K562 (cell line): ENCODE data around the gene RMND5B. TPM values are rescaled to one million over a fixed set of nuclear protein-coding genes. Genes with fewer than 3 reads are reported as not detected.

Source experiments
- ATAC-seq: fragments of 200-7000 bp; cut with Tn5 transposase; 3 replicates; pipeline ENCODE4 v1.9.1; 2020; ENCODE audit warnings: moderate library complexity
- BruUV-seq: library from RNA; stranded (reverse); fragments of 400-500 nt; replicated peaks from 2 replicates; lab custom pipeline; 2021; lab: Mats Ljungman, UMichigan
- CTCF ChIA-PET: fragments of 300-600 bp; formaldehyde crosslinking; extraction: SDS; loops from one replicate; lab custom pipeline; 2021; ENCODE audit warnings: low intra/inter-chr PET ratio; lab: Yijun Ruan, JAX
- POLR2A ChIA-PET: fragments of 300-600, 350-650 bp; sonication (Branson Sonifier 250); formaldehyde crosslinking; extraction: SDS; loops from one replicate; lab custom pipeline; 2021; ENCODE audit warnings: antibody characterized with exemption, inconsistent platforms; lab: Yijun Ruan, JAX
- DNase-seq, 4 experiments: peaks; one replicate each; pipeline versions ENCODE4 v3.0.0 to v3.0.0-alpha.2; 2011 to 2018; ENCODE audit warnings: low spot score in 3 of 4, mixed read lengths in 3 of 4; ENCODE audit errors: extremely low read depth in 1 of 4
- FAIRE-seq: peaks from 2 replicates; lab custom pipeline; 2011; peaks lifted over from hg19 to GRCh38; lab: Jason Lieb, UNC
- H2AFZ ChIP-seq: 2 replicates; pipeline ENCODE4 v1.6.0; 2011; ENCODE audit warnings: low read depth, low read length, control low read depth, inconsistent platforms
- H3K27ac ChIP-seq: fragments of 200-600 bp; 3 replicates; pipeline ENCODE4 v1.8.0; 2011; ENCODE audit warnings: low read depth, mild to moderate bottlenecking, control low read depth, inconsistent platforms, low read length, moderate library complexity, mixed read lengths; ENCODE audit errors: extremely low read depth
- H3K27me3 ChIP-seq, 2 experiments: fragments of 300-600 bp in 1 of 2; 2 replicates in 1 of 2; 3 replicates in 1 of 2; pipeline versions ENCODE4 v1.6.0 to v1.8.0; 2011; ENCODE audit warnings: inconsistent platforms in 2 of 2, low read length in 2 of 2, mild to moderate bottlenecking in 1 of 2, mixed read lengths in 1 of 2, moderate library complexity in 1 of 2; ENCODE audit not compliant: control insufficient read depth in 2 of 2, insufficient read depth in 2 of 2
- H3K36me3 ChIP-seq: fragments of 300-600 bp; 3 replicates; pipeline ENCODE4 v1.8.0; 2011; ENCODE audit warnings: mild to moderate bottlenecking, low read length, inconsistent platforms; ENCODE audit not compliant: control insufficient read depth, insufficient read depth
- H3K4me1 ChIP-seq, 2 experiments: fragments of 200-600 bp in 1 of 2; replicated peaks in 1 of 2; 2 replicates in 1 of 2; 3 replicates in 1 of 2; pipeline versions ENCODE4 v1.5.1 to v1.8.0; 2011; ENCODE audit warnings: inconsistent platforms in 2 of 2, low read length in 2 of 2, mild to moderate bottlenecking in 1 of 2, mixed read lengths in 1 of 2, moderate library complexity in 1 of 2; ENCODE audit not compliant: control insufficient read depth in 2 of 2, insufficient read depth in 2 of 2
- H3K4me2 ChIP-seq: 2 replicates; pipeline ENCODE4 v1.6.1; 2011; ENCODE audit warnings: low read length, control low read depth, inconsistent platforms, mixed read lengths; ENCODE audit not compliant: insufficient read depth
- H3K4me3 ChIP-seq: fragments of 200-600 bp; sonication (generic), shearing (Covaris generic); 2 replicates; pipeline ENCODE4 v1.5.1; 2016; ENCODE audit warnings: control low read depth, inconsistent platforms
- H3K79me2 ChIP-seq: fragments of 200-600 bp; 3 replicates; pipeline ENCODE4 v1.8.0; 2011; ENCODE audit warnings: low read length, inconsistent platforms; ENCODE audit not compliant: control insufficient read depth, insufficient read depth
- H3K9ac ChIP-seq, 2 experiments: 2 replicates each; pipeline versions ENCODE4 v1.6.0 to v1.6.1; 2011; ENCODE audit warnings: low read depth in 2 of 2, low read length in 2 of 2, control low read depth in 1 of 2, inconsistent platforms in 1 of 2, mild to moderate bottlenecking in 1 of 2, mixed read lengths in 1 of 2; ENCODE audit not compliant: insufficient read depth in 1 of 2
- H3K9me1 ChIP-seq: one replicate; pipeline ENCODE4 v1.6.0; 2011; ENCODE audit warnings: inconsistent platforms, mild to moderate bottlenecking, low read length, moderate library complexity; ENCODE audit not compliant: control insufficient read depth, insufficient read depth
- H3K9me3 ChIP-seq: replicated peaks from 2 replicates; pipeline ENCODE4 v1.5.1; 2011; ENCODE audit warnings: low read depth, low read length, inconsistent platforms; ENCODE audit not compliant: control insufficient read depth, insufficient read depth
- H4K20me1 ChIP-seq: replicated peaks from 2 replicates; pipeline ENCODE4 v1.6.1; 2011; ENCODE audit warnings: low read length, inconsistent platforms, mixed read lengths; ENCODE audit not compliant: control insufficient read depth, insufficient read depth
- COPS2 ChIP-seq: fragments of 450-650 bp; conservative IDR thresholded peaks from 2 replicates; pipeline ENCODE4 v1.6.1; 2016; ENCODE audit warnings: mild to moderate bottlenecking, moderate library complexity
- HCFC1 ChIP-seq: IDR thresholded peaks from 2 replicates; pipeline ENCODE4 v1.6.1; 2012; ENCODE audit warnings: low read depth, low read length, improper control_type of control experiment
- HNRNPK ChIP-seq: fragments of 200-400 bp; formaldehyde crosslinking; IDR thresholded peaks from one replicate; pipeline ENCODE4 v1.6.1; 2018; ENCODE audit warnings: mild to moderate bottlenecking, low read depth, low read length; ENCODE audit not compliant: poor library complexity, severe bottlenecking
- POLR2AphosphoS5 ChIP-seq: IDR thresholded peaks from 2 replicates; pipeline ENCODE4 v1.6.1; 2011; ENCODE audit warnings: mild to moderate bottlenecking, low read depth, low read length, moderate library complexity; ENCODE audit not compliant: control insufficient read depth, insufficient read depth
- SRSF1 ChIP-seq: fragments of 200-400 bp; formaldehyde crosslinking; IDR thresholded peaks from 2 replicates; pipeline ENCODE4 v1.6.1; 2017; ENCODE audit warnings: mild to moderate bottlenecking, low read depth, low read length, moderate library complexity
- ZNF174 ChIP-seq: fragments of 250-450 bp; sonication (Bioruptor Pico); IDR thresholded peaks from 2 replicates; pipeline ENCODE4 v1.4.0; 2020; ENCODE audit warnings: mild to moderate bottlenecking
- ZNF583 ChIP-seq: fragments of 250-450 bp; sonication (Bioruptor Pico); IDR thresholded peaks from 2 replicates; pipeline ENCODE4 v1.4.0; 2020
- ZNF77 ChIP-seq: fragments of 250-450 bp; sonication (Bioruptor Pico); IDR thresholded peaks from 2 replicates; pipeline ENCODE4 v1.5.0; 2020
- WGBS: fragments of 100-300 bp; shearing (Covaris generic); methylation state at CpG from one replicate; pipeline ENCODE4 v1.1.6; 2016; ENCODE audit warnings: low coverage, mixed read lengths; ENCODE audit not compliant: insufficient coverage; ENCODE audit errors: missing lambda C conversion rate; 5-methylcytosine and 5-hydroxymethylcytosine counted together
- in situ Hi-C: fragments of 300-500 bp; cut with MboI; formaldehyde crosslinking; loops from 4 replicates; pipeline ENCODE4 v1.15.0; 2018; ENCODE audit warnings: inconsistent platforms, mixed read lengths
- intact Hi-C: fragments of 100-400 bp; cut with micrococcal nuclease; formaldehyde crosslinking; loops from 2 replicates; pipeline ENCODE4 v1.14.2; 2022
- polyA plus RNA-seq, 8 experiments: library from polyadenylated mRNA; depleted of rRNA in 4 of 8; stranded (reverse) in 5 of 8; unstranded in 3 of 8; fragments of >200 nt; fragmentation: Nextera tagmentation in 2 of 8; fragmentation: Illumina TruSeq in 1 of 8; extraction: Ambion mirVana in 2 of 8; extraction: Trizol in 1 of 8; gene quantifications; 2 replicates each; pipeline versions ENCODE4 v1.2.1 to v1.2.3, GENCODE V29; 2011 to 2014; ENCODE audit warnings: inconsistent platforms in 1 of 8, missing spikeins in 1 of 8
- total RNA-seq, 7 experiments: library from RNA; depleted of rRNA in 6 of 7; stranded (reverse); fragments of >200 nt in 6 of 7; fragmentation: Illumina TruSeq in 2 of 7; extraction: Trizol in 2 of 7; gene quantifications; 2 replicates each; pipeline versions ENCODE4 v1.2.1 to v1.2.3, GENCODE V29; 2011 to 2021; ENCODE audit warnings: low replicate concordance in 1 of 7
- TF ChIP-seq, protein P1 (sequence below): sonication (generic); formaldehyde crosslinking; IDR thresholded peaks from 2 replicates; pipeline ENCODE4 v1.8.1; 2023; ENCODE audit warnings: mild to moderate bottlenecking, missing genetic modification reagents
- TF ChIP-seq, protein P2 (sequence below): fragments of 450-650 bp; IDR thresholded peaks from 2 replicates; pipeline ENCODE4 v1.7.1; 2018; ENCODE audit warnings: mild to moderate bottlenecking, low read depth; ENCODE audit not compliant: partially characterized antibody

The RMND5B gene
- total and polyA plus RNA-seq, 9 of the 15 experiments (the other 6 are each of a cell fraction or from before 2014, with no cell fraction given): 2.6 to 57.0 (median 28.3) TPM

DNA sequence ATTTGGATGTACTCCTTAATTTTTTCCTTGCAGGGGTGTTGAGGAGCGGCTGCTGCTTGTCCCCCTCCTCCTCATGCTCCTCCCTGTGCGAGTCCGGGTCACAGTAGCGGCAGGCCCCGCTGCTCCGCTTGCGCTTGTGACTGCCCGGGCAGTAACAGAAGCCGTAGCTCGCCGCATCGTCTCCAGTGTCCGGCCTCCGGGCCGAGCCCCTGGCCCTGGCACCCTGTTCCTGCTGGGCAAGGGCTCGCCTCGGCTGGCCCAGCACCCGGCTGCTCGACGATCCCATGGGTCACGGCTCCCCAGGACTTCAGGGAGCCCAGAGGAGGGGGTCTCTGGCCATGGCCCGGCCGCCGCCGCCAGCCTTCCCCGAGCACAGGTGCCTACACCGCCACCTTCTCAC lies 56.2 kb downstream of the RMND5B start, which contains the start of gene GMCL2:
Gene GMCL2 (minus strand): TSS at position 358 of the 400 bp plus-strand sequence. CDS start 72 bp downstream, at position 286.
- Histone ChIP-seq H3K4me3 (no peak within 1 kb of the TSS), H3K27me3 (no peaks in the 10 kb centered on the region), H3K9ac (no peak within 1 kb of the TSS), H3K9me1 (no peaks in the 10 kb centered on the region), H3K4me1 (peaks cover 9 to 13% of the 10 kb centered on the region in 2 experiments), H3K4me2 (no peak within 1 kb of the TSS), H4K20me1 (no peaks in the 10 kb centered on the region), H3K9me3 (no peaks in the 10 kb centered on the region), H2AFZ (peak within 1 kb of the TSS; percentile 83), H3K27ac (no peak within 1 kb of the TSS), H3K79me2 (no peaks in the 10 kb centered on the region), H3K36me3 (no peaks in the 10 kb centered on the region)
- in situ Hi-C loops (no loop called here), intact Hi-C loops (no loop called here)
- 85% methylated on average over 21 of the region's 27 CpGs for whole genome bisulfite sequencing
- CTCF ChIA-PET: no interaction called here
- BruUV-seq: no TSS peak
- ATAC-seq (no peak), DNase-seq (peak in 1 of 4 experiments; percentile 8), FAIRE-seq (no peak)
- TF ChIP-seq, protein P1, sequence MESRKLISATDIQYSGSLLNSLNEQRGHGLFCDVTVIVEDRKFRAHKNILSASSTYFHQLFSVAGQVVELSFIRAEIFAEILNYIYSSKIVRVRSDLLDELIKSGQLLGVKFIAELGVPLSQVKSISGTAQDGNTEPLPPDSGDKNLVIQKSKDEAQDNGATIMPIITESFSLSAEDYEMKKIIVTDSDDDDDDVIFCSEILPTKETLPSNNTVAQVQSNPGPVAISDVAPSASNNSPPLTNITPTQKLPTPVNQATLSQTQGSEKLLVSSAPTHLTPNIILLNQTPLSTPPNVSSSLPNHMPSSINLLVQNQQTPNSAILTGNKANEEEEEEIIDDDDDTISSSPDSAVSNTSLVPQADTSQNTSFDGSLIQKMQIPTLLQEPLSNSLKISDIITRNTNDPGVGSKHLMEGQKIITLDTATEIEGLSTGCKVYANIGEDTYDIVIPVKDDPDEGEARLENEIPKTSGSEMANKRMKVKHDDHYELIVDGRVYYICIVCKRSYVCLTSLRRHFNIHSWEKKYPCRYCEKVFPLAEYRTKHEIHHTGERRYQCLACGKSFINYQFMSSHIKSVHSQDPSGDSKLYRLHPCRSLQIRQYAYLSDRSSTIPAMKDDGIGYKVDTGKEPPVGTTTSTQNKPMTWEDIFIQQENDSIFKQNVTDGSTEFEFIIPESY (CRISPR knock-in tag): peak; percentile 69; the same call in 1 of the 2 replicates
- no peak for TF ChIP-seq ZNF583 (CRISPR knock-in tag)
- POLR2A ChIA-PET: interaction anchor here (0.6 kb wide), 1 partner anchor 384 kb away, joined by 3 read pairs; no protein-coding TSS in a partner anchor

DNA sequence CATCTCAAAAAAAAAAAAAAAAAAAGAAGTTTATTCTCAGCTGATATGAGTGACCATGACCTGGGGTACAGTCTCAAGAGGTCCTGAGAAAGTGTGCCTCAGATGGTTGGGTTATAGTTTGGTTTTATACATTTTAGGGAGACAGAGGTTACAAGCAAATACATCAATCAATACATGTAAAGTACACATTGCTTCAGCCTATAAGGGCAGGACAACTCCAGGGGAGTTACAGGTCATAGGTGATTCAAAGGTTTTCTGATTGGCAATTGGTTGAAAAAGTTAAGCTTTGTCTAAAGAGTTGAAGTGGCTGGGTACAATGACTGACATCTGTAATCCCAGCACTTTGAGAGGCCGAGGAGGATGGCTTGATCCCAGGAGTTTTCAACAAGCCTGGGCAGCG lies 58.6 kb downstream of the RMND5B start:
- Histone ChIP-seq H3K4me2 (no peak overlapping the region), H3K9ac (no peak overlapping the region), H3K9me3 (no peaks in the 10 kb centered on the region; the same call in 1 of the 2 replicates), H4K20me1 (no peaks in the 10 kb centered on the region), H3K27me3 (peaks cover 0 to 8% of the 10 kb centered on the region in 2 experiments; a peak in 3 of 5 replicates), H3K36me3 (no peaks in the 10 kb centered on the region), H3K27ac (no peak overlapping the region), H3K9me1 (no peaks in the 10 kb centered on the region), H3K4me1 (peaks cover 5 to 14% of the 10 kb centered on the region in 2 experiments; a peak in 3 of 5 replicates), H3K4me3 (no peak overlapping the region), H2AFZ (no peak overlapping the region), H3K79me2 (no peaks in the 10 kb centered on the region)
- intact Hi-C loops: no loop called here
- ATAC-seq: no peak
- 3% methylated on average over 2 of the region's 2 CpGs for WGBS
- FAIRE-seq: no peak
- ChIA-PET POLR2A (no interaction called here), CTCF (no interaction called here)
- BruUV-seq: no TSS peak
- in situ Hi-C loops: no loop called here
- DNase-seq: no peak
- TF ChIP-seq ZNF174 (CRISPR knock-in tag) (no peak), COPS2 (no peak), POLR2AphosphoS5 (no peak), SRSF1 (no peak), ZNF77 (no peak), HNRNPK (no peak), HCFC1 (no peak)
- TF ChIP-seq, protein P2, sequence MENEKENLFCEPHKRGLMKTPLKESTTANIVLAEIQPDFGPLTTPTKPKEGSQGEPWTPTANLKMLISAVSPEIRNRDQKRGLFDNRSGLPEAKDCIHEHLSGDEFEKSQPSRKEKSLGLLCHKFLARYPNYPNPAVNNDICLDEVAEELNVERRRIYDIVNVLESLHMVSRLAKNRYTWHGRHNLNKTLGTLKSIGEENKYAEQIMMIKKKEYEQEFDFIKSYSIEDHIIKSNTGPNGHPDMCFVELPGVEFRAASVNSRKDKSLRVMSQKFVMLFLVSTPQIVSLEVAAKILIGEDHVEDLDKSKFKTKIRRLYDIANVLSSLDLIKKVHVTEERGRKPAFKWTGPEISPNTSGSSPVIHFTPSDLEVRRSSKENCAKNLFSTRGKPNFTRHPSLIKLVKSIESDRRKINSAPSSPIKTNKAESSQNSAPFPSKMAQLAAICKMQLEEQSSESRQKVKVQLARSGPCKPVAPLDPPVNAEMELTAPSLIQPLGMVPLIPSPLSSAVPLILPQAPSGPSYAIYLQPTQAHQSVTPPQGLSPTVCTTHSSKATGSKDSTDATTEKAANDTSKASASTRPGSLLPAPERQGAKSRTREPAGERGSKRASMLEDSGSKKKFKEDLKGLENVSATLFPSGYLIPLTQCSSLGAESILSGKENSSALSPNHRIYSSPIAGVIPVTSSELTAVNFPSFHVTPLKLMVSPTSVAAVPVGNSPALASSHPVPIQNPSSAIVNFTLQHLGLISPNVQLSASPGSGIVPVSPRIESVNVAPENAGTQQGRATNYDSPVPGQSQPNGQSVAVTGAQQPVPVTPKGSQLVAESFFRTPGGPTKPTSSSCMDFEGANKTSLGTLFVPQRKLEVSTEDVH: no peak
